HG03571 (cell line): ENCODE data around the gene MAP4K5.
"Not testable (repeated sequence)": the region's sequence is repeated elsewhere in the genome, so short reads cannot be mapped to it uniquely, and the experiment has no call there.

ENCODE experiments used
- ATAC-seq: cut with Tn5 transposase; IDR thresholded peaks from one replicate; pipeline ENCODE4 v1.9.1; 2021; ENCODE audit not compliant: unreplicated experiment

MAP4K5 gene

DNA sequence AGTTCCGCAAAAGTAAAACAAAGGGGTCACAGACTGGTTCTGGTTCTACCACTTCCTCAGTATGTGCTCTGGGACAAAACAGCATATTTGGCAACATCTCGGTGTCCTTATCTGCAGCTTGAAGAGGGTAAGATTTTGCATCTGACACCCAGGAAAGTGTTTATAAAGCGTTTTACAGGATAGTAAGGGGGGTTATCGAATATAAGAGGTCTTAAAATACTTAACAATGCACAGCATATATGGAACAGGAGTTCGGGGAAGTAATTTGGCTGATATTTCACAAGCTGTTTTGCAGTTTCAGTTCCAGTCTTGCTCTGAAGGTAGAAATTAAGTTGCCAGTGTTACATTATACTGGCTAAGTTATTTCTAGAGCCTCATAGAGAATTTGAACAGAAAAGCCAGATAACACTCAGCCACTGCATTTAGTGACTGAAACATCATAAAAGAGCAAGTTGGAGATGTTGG lies 904 bp upstream of the MAP4K5 start:
- peak; percentile 18 for ATAC-seq

DNA sequence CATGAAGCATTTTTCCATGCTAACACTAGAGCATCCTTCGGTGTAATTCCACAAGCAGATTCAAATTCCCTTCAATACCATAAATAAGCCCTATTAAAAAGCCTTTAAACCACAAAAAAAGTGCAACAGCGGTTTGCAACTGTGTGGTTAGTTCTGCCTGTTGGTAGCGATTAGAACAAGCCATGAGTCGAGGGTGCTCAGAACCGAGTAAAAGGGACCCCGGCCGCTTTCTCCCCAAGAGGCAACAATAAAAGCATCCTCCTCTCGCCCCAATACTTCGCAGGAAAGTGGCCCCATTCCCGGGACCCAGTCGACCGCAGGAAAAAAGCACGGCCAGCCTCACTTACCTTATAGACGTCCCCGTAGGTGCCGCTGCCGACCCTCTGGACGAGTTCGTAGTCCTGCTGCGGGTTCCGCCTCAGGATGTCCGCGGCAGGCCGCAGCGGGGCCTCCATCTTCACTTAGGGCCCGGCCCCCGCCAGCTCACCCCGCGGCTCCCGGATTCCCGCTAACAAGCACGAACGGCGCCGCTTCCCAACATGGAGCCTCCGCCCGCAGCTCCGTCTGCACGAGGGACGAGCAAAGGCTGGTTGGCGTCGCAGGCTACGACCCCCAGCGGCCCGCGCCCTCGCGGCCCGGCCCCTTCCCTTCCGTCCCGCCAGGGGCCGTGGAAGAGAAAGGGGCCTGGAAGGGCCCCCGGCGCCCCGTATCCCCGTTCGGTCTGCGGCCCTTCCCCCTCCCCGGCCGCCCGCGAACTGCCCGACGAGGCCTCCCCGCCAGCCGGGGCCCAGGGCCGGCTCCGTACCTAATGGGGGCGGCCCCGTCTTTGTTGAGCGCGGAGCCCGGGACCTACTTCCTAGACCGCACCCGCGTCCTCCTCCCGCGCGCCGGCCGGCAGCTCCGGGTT lies 521 bp downstream of the MAP4K5 start:
- peak; percentile 31 for ATAC-seq

DNA sequence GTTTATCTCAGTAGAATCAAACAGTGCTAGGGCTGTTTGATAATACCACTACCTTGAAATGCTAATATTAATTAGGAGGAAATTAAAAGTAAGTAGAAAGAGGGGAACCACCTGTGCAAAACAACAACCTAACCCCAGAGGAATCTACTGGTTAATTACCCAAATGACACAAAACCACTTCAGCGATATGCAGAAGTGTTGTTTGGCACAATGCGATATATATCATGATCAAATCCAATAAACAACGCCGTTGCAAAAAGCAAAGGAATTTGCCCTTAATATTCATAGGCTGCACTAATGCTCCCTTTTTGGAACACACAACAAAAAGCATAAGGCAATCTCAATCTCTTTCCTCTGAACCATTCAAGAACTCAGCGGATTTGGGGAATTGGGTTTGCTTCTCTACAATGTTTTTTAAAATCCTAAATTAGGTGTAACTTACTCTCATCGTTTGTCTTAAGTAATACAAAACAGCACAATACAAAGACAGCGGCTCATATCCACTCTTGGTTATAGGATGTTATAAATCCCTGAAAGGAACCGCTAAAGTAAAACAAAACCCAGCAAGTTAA lies 1.5 kb downstream of the MAP4K5 start:
- ATAC-seq, result no peak

DNA sequence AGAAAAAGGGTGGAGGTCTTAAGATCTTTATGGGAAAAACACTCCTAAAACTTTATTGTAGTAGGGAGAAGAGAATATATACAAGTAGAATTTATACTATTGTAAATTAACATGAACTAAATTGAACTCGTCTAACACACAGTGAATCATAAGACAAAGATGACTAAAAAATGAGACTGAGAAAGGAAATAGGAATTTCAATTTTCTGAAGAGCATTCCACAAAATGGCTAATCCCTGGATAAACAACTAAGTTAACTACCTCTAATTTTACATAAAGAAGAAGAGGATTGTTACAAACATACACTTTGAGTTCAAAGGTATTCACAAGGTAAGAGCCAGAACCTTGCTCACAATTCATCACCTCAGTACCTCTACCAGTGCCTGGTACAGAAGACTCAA lies 2.0 kb downstream of the MAP4K5 start:
- no peak for ATAC-seq

DNA sequence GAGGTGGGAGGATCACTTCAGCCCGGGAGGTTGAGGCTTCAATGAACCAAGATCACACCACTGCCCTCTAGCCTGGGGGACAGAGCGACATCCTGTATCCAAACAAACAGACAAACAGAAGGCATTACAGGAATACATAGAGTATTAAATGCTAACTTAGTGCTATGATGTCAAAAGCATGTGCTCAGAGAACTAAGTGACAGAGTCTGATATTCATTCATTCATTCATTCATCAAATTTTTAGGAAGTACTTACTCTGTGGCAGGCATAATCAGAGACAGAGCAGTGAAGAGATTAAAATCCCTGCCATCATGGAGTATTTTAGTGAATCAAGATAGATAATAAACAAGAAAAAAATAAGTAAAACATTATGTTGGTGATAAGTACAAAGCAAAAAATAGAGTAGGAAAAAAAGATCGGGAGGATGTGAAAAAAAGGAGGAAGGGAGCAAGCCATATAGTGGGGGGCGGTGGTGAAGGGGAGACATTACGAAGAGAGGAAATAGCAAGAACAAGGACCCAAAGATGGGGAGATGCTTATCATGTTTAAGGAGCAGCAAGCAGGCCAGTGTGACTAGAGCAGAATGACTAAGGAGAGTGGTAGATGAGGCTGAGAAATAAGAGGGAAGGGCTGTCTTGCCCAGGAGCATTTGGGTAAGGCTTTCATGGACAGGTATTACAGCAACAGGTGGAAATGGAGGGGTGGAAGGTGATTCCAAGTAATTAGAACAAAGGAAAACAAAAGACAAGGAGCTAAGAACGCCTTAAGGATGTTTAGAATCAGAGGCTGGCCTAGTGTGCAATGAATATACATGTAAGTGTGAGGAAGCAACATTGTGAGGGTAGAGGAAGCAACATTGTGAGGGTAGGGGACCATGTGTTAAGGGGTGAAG lies 2.8 kb downstream of the MAP4K5 start:
- ATAC-seq, result no peak

DNA sequence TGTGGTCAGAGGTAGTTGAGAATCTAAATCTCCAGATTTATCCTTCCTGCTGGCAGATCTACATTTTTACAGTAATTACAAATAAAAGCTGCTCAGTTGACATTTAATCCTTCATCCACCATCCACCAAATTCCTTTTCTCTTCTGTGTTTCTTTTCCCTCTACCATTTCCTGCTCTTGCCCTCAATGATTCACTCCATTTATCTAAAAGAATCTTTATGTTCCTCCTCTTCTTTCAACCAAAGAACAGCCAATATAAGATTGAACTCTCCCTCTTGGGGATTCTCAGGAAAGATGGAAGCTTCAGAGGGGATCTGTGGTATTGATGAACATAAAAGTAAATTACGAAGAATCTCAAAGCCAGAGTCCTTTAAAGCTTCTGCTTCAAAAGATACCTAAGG lies 4.4 kb downstream of the MAP4K5 start:
- ATAC-seq, result no peak

DNA sequence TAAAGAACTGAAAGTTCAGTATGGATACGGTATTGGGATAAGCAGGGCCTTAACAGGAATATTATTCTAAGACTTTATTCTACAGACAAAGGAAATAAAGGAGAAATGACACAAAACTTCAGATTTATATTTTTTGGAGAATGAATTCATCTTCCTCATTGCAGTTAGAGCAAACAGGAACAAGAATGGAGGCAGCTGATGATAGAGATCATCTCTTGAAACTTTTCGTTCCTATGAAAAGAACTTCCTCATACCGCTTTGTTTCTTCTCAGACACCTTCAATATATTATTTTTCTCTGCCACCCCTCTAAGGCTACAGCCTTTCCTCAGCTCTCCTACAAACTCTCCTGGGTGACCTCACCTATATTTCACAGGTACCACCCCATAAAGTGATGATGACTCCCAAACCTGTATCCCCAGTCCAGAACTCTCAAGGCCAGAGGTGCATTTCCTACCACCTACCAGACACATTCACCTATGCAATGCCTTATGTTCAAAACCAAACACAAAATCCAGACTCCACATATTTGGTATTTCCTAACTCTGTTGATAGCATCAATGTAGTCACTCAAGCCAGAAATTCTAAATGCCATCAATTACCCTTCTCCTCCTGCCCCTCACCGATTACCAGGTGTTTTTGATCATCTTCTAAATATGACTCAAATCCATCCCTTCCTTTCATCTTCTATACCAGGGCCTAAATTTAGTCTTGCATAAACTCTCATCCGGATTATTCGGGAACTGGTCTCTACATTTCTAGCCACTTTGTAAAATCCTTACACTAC lies 7.4 kb downstream of the MAP4K5 start:
- ATAC-seq, result no peak

DNA sequence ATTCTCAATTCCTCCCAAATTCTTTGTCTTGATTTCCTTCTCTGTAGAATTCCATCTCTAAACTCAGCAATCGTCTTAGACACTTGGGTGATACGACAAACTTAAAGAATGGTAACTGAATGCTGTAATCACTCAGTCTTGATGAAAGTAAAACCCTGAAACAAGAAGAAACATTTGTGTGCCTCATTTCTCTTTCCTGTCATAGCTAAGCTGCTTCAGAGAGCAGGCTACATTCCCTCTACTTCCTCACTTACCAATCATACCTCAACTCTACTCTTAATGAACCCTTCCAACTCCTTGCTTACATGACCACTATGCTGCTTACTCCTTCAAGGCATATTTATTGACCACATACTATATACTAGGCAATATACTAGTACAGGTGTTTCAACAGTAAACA lies 8.3 kb downstream of the MAP4K5 start:
- no peak for ATAC-seq

DNA sequence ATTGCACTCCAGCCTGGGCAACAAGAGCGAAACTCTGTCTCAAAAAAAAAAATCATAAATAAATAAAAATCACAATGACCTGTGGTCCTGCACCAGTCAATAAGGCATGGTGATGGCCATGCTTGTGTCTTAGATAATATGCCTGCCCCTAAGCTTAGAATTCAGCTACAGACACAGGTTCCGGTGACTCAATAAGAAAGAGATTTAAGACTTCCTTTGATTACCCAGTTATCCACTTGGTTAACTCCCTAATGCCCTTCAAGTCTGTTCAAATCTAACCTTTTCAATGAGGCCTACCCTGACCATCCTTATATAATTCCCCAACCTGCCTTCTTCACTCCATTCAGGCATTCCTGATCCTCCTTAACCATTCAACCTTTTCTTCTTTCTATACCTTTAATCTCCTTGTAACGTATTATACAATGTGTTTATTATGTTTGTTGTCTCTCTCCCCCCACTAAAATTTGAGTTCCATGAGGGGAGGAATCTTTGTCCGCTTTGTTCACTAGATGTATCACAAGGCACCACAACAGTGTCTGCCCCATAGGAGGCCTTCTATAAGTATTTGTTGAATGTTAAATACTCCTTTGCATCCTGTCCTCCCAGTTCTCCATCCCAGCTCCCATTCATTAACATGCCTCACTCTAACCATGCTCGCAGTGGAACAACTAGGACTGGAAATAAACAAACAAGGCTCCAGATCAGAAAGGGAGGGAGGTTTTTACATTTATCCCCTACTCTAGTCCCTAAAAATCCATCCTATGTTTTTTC lies 8.9 kb downstream of the MAP4K5 start:
- no peak for ATAC-seq

DNA sequence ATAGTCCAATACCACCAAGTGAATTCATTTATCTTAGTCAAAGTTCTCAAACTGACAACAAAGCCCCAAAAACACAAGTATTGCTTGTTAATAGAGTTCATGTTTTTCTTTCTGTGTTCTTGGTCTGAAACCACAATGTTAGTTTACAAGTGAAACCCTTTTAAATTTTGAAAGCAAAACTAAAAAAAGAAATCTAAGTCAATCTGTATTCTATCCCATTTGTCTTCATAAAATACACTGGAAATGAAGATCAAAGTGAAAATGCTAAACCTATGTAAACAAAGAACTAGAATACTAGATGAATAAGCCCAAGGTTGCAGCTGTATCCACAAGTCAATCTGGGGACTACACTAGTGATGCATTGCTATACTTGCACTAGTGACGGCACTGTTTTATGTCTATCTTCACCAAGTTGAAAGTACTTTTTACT lies 10.4 kb downstream of the MAP4K5 start:
- peak; percentile 45 for ATAC-seq

DNA sequence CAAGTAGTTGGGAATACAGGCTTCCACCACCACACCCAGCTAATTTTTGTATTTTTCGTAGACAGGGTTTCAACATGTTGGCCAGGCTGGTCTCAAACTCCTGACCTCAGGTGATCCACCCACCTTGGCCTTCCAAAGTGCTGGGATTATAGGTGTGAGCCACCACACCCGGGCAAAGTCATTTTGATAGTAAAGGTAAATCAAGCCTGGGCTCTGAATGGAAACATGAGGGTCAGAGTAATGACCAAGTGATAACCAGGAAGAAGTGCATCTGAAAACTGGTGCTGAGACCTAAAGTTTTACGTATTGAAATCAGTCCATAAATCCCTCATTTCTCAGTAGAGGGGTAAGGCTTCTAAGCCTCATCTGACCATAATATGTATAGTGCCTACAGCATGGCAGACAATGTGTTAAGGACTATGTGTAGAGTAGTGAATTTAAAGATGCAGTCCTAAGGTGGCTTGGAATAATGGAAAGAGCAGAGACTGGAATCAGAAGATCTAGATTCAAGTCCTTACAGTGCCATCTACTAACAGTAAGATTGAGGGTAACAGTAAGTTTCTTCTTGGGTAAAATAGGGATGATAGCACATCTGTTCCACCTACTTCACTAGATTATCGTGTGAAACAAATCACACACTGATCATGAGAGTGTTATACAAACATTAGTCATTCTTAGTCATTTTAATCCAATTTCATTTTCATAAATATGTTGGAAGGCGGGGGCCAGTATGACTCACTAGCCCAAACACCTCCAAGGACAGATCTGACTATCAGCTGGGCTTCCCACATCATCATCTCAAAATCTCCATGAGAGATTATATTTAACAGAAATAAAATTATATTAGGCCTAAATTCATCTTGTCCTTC lies 11.2 kb downstream of the MAP4K5 start:
- ATAC-seq, result peak; percentile 62

DNA sequence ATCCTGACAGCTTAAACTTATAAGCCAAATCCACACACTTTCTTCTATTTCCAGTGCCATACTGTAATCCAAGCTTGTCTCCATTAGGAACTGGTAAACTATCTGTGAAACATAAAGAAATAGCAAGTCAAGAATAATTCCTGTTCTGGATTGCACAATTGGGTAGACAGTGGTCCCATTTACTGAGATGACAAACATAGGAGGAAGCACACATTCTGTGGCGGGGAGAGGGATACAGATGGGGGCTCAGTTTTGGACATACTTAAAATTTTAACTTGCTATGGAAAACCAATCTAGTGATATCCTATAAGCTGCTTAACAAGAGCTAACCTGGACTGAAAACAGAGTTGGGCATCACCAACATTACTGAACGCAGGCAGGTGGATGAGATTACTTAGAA lies 16.3 kb downstream of the MAP4K5 start:
- no peak for ATAC-seq

DNA sequence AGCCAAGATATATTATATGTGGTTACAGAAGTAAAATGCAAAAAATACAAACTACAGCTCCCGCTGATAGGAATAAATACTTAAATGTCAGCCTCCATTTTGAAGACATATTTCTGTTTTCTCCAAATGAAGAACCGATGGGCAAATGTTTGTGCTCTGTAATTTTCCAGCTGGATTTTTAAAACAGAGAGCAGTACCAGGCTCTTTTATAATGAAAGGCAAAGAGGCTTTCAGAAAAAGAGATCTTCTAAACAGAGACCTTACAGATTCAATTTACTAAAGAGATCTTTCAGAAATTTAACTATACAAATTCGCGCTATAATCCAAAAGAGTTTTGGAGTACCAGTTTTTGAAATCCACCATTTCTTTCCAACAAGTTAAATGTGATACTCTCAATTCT lies 19.9 kb downstream of the MAP4K5 start:
- ATAC-seq, result no peak

DNA sequence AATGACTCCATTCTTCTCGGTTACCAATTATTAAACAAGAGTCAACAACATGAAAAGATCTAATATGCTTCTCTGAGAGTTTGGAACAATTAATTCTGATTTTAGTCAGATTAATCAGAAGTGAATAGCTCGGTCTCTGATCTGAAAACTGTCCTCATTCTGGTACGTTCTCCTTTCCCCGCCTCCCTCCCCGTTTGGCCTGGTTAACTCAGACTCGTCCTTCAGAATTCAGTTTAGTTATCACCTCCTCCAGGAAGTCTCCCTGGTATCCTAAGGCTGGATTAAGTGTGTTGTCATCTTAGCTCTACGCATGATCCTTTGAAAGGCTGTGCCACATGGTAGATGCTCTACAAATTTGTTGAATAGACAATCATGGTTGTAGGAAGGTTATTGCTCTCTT lies 22.2 kb downstream of the MAP4K5 start:
- no peak for ATAC-seq

DNA sequence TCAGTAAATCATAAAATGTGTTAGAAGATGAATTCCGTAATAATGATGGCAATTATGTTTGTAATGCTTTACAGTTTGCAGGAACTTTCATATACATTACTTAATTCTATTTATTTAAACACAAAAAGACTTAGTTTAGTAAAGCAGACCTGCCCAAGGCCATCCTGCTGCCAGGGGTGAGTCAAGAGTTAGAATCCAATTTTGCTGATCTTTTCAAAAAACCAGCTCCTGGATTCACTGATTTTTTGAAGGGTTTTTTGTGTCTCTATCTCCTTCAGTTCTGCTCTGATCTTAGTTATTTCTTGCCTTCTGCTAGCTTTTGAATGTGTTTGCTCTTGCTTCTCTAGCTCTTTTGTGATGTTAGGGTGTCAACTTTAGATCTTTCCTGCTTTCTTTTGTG lies 25.3 kb downstream of the MAP4K5 start:
- ATAC-seq, result not testable (repeated sequence)

DNA sequence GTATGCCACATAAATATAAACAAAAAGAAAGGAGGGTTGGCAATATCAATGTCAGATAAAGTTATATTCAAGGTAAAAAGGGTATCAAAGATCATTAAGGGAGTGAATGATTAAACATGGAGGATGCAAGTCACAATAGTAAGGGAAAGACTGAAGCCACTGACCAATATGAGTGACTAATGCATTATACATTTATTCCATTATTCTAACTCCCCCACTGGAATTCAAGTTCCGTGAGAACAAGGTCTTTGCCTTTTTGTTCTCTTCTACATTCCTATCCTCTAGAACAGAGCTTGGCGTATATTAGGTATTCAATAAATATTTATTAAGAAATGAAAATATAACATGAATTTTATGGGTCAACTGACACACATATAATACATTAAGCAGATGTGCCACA lies 30.7 kb downstream of the MAP4K5 start:
- no peak for ATAC-seq

DNA sequence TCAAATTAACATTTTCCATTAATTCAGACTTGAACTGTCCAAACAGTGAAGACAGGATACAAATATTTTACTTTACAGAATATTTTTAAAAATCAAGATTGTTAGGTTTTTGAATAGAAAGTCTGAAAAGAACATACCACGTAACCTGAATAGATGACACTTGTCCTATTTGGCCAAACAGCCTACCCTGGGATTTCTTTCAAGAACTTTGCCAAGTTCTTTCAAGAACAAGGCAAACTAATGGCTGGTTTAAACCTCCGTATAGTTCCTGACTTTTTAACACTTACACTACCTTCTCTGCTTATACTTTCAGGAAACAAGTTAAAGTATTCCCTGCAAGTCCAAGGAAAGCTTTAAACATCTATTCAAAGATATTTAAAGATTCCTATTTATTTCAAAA lies 35.0 kb downstream of the MAP4K5 start:
- ATAC-seq, result no peak

DNA sequence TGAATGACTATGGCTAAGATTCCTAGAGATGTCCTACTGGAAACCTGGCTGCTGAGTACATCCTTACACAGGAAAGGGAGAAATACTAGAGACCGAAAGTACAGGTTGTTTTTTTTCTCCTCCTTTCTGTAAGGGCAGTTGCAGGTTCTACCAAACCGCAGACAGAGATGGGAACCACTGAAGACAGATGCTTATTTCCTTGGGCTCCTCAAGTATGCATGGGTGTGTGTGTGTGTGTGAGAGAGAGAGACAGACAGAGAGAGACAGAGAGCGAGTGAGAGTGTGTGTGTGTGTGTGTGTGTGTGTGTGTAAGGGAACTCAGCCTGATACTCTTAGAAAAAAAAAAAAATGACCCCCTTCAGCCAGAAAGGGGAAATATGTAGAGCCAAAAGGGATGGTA lies 42.5 kb downstream of the MAP4K5 start:
- ATAC-seq, result no peak

DNA sequence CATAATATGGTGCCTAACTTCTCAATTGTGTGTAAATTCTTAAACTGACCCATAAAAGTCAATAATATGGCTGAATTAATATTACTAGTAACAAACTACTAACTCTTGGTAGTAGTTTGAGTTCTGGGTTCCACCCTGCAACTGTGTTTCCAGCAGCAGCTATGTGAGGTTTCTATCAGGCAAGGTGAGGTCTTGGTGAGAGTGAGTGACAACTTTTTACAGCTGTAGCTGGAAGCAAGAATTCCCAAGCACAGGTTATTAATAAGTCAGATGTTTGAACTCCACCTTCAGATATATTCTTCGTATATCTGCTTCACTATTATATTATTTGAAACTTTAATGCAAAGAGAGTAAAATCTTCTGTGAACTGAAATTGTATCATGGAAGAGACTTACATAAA lies 43.8 kb downstream of the MAP4K5 start:
- ATAC-seq, result no peak
